Frontal cortex (tissue), 4 donors: ENCODE results near the gene REST. TPM values are rescaled to one million over a fixed set of nuclear protein-coding genes. Genes with fewer than 3 reads are reported as not detected.
"Not testable (repeated sequence)": the region's sequence is repeated elsewhere in the genome, so short reads cannot be mapped to it uniquely, and the experiment has no call there.

Experiments
- DNase-seq, 2 donors: peaks; one replicate each; pipeline ENCODE4 v3.0.0; 2012; ENCODE audit warnings: low spot score in 2 of 2
- FAIRE-seq: peaks from 2 replicates; lab custom pipeline; 2012; peaks lifted over from hg19 to GRCh38; lab: Jason Lieb, UNC
- total RNA-seq: library from RNA; depleted of rRNA; stranded (reverse); fragments of >200 nt; gene quantifications from one replicate; pipeline ENCODE4 v1.2.3, GENCODE V29; 2014
- donor health status: control.
- donor health status: control.
- donor health status: control.

The REST gene
- 6.9 TPM for total RNA-seq

- DNase-seq, result peak; percentile 76 to 80
- FAIRE-seq, result no peak
Observed at GRCh38 chr4:56907489-56908205, at the start of gene REST. REST (plus strand) TSS chr4:56907900; CDS start chr4:56910639, 2,739 bp downstream.

- no peak for FAIRE-seq
- no peak for DNase-seq
Observed at GRCh38 chr4:56859841-56860240, 47.9 kb upstream of the REST start.

GRCh38 chr4:56860781-56861180 is 46.9 kb upstream of the REST start:
- FAIRE-seq (no peak), DNase-seq (no peak)

- FAIRE-seq (no peak), DNase-seq (no peak)
Observed at GRCh38 chr4:56861360-56861759, 46.3 kb upstream of the REST start.

- FAIRE-seq, result no peak
- DNase-seq, result no peak
Observed at GRCh38 chr4:56863441-56864139, 44.1 kb upstream of the REST start.

- DNase-seq (no peak), FAIRE-seq (no peak)
Observed at GRCh38 chr4:56870946-56871345, 36.8 kb upstream of the REST start.

- DNase-seq (no peak), FAIRE-seq (no peak)
Observed at GRCh38 chr4:56871371-56871866, 36.3 kb upstream of the REST start.

- DNase-seq (no peak), FAIRE-seq (no peak)
Observed at GRCh38 chr4:56874166-56874565, 33.5 kb upstream of the REST start.

- DNase-seq, result no peak
- no peak for FAIRE-seq
Observed at GRCh38 chr4:56874923-56875322, 32.8 kb upstream of the REST start.

- no peak for DNase-seq
- no peak for FAIRE-seq
Observed at GRCh38 chr4:56876264-56876663, 31.4 kb upstream of the REST start.

GRCh38 chr4:56879996-56880395 is 27.7 kb upstream of the REST start:
- no peak for FAIRE-seq
- no peak for DNase-seq

- no peak for FAIRE-seq
- no peak for DNase-seq
Observed at GRCh38 chr4:56880572-56880971, 27.1 kb upstream of the REST start.

GRCh38 chr4:56884511-56884910 is 23.2 kb upstream of the REST start:
- FAIRE-seq, DNase-seq: not testable (repeated sequence)

GRCh38 chr4:56892691-56893090 is 15.0 kb upstream of the REST start:
- DNase-seq, result no peak
- FAIRE-seq, result no peak

GRCh38 chr4:56897842-56898241 is 9.9 kb upstream of the REST start:
- FAIRE-seq, result not testable (repeated sequence)

GRCh38 chr4:56900186-56900585 is 7.5 kb upstream of the REST start:
- FAIRE-seq, DNase-seq: not testable (repeated sequence)

More at GRCh38 chr4:56897842-56898241, 9.9 kb upstream of the REST start:
- not testable (repeated sequence) for DNase-seq

GRCh38 chr4:56902703-56903102 is 5.0 kb upstream of the REST start:
- DNase-seq (no peak), FAIRE-seq (no peak)

GRCh38 chr4:56905796-56906195 is 1.9 kb upstream of the REST start:
- no peak for DNase-seq
- FAIRE-seq, result no peak

- FAIRE-seq, result no peak
- no peak for DNase-seq
Observed at GRCh38 chr4:56906489-56907393, 959 bp upstream of the REST start.
